Left colon (tissue), 2 donors: ENCODE measurements around the gene TRIP12. TPM values are rescaled to one million over a fixed set of nuclear protein-coding genes. Genes with fewer than 3 reads are reported as not detected.
A peak's percentile ranks its signal among the peaks of the same experiment; 100 is the strongest.
"Not testable (repeated sequence)": the region's sequence is repeated elsewhere in the genome, so short reads cannot be mapped to it uniquely, and the experiment has no call there.

Experiments
- ATAC-seq: fragments of 200-7000 bp; cut with Tn5 transposase; one replicate; pipeline ENCODE4 v1.9.1; 2020; ENCODE audit warnings: mild to moderate bottlenecking, moderate library complexity
- DNase-seq, 2 donors: peaks; one replicate each; pipeline ENCODE4 v3.0.0-alpha.2; 2020
- intact Hi-C, 2 donors: fragments of 100-400 bp; cut with DNase I in 1 of 2; cut with micrococcal nuclease in 1 of 2; formaldehyde crosslinking; loops; one replicate each; pipeline versions ENCODE4 v1.11.2 to v1.14.0; 2022; cut with DNase I, micrococcal nuclease
- total RNA-seq, 2 donors: library from RNA; stranded (reverse); fragmentation: NEBNext Ultra II Directional; extraction: Animal tissue kit (Norgen Biotek cat#: 25700); gene quantifications; one replicate each; pipeline ENCODE4 v1.2.1, GENCODE V29; 2021
- donor health status: DM: no; HTN: no; CAD: no.
- donor health status: DM: yes; HTN: yes; CAD: no.

The TRIP12 gene
- total RNA-seq, 2 donors from 2014 or later: 183 to 188 TPM

GRCh38 chr2:229850355-229851275 is 71.2 kb downstream of the TRIP12 start:
- intact Hi-C loops, ATAC-seq, DNase-seq: not testable (repeated sequence)

DNA sequence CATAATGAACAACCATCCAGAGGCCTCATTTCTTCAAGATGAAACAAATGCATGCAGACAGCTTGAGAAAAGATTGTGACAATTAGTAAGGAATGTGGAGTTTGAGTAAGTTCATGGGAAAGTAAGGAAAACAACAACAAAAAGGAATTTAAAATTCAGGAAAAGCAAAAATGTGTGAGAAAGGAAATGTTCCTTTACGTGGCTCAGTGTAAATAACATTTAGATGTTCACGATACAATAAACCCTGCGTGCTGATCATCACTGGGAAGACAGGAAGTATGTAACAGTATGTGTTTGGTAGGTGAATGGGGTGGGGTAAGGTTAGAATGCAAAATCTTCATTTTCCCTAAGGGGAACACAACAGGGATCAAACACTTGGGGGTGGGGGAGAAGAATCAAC is 72.7 kb downstream of the TRIP12 start:
- DNase-seq: no peak
- no peak for ATAC-seq
- intact Hi-C loops: no loop called here

GRCh38 chr2:229843613-229844012 is 78.2 kb downstream of the TRIP12 start:
- intact Hi-C loops: no loop called here
- ATAC-seq: no peak

DNA sequence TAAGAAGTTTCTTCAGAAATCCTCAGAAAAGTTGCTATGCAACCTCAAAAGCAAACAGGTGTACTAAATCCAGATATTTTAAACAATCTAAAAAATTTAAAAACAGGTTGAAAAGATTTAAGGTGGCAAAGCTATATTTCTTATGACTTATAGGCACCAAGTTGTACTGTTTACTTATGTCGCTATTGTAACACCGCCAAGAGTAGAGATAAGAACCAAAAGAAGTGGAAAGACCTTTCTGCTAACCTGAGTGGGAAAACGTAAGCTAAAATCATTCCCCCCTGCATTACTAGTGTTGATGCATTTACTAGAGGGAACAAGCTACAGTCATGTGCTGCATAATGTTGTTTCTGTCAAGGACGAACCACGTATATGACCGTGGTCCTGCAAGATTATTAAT is 83.1 kb downstream of the TRIP12 start:
- ATAC-seq: no peak
- intact Hi-C loops: no loop called here
- no peak for DNase-seq

More at GRCh38 chr2:229843613-229844012, 78.2 kb downstream of the TRIP12 start:
- DNase-seq: no peak

DNA sequence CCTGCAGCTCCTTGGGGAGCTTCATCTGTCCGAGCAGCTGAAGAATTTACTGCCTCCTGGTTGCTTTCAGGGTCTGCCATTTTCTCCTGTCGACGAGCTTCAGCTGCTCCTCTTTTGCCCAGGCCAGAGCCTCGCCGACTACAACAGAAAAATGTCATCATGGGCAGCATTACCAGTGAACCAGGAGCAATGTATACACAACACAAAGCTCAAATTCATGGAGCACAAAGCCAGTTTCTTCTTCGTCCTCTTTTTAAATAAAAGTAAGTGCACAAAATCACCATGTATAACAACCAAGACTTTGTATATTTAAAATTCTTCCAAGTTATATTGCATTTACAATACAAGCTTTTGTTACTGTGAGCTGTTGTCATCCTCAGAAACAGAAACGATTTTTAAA is 85.0 kb downstream of the TRIP12 start:
- no peak for DNase-seq
- intact Hi-C loops: no loop called here
- ATAC-seq: no peak

- ATAC-seq (no peak), DNase-seq (no peak)
- intact Hi-C loops: no loop called here
These were observed 86.1 kb downstream of the TRIP12 start for GRCh38 chr2:229835596-229836283.

DNA sequence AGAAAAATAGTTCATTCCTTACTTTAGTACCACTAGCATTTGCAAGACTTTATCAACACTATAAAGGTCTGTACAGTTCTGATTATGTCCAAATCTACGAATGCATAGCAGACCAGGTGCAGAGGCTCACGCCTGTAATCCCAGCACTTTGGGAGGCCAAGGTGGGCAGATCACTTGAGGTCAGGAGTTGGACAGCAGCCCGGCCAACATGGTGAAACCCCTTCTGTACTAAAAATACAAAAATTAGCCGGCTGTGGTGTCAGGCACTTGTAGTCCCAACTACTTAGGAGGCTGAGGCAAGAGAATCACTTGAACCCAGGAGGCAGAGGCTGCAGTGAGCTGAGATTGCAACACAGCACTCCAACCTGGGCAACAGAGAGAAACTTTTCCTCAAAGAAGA is 87.4 kb downstream of the TRIP12 start:
- ATAC-seq, intact Hi-C loops, DNase-seq: not testable (repeated sequence)

- intact Hi-C loops: no loop called here
- ATAC-seq: peak; percentile 92
- no peak for DNase-seq
These were observed 89.3 kb downstream of the TRIP12 start for GRCh38 chr2:229832510-229832898.

GRCh38 chr2:229831805-229832509 is 89.9 kb downstream of the TRIP12 start:
- peak; percentile 37 for ATAC-seq
- intact Hi-C loops: no loop called here
- DNase-seq: no peak

- no peak for ATAC-seq
- intact Hi-C loops: no loop called here
- DNase-seq: no peak
These were observed 96.3 kb downstream of the TRIP12 start for GRCh38 chr2:229825476-229825875.

DNA sequence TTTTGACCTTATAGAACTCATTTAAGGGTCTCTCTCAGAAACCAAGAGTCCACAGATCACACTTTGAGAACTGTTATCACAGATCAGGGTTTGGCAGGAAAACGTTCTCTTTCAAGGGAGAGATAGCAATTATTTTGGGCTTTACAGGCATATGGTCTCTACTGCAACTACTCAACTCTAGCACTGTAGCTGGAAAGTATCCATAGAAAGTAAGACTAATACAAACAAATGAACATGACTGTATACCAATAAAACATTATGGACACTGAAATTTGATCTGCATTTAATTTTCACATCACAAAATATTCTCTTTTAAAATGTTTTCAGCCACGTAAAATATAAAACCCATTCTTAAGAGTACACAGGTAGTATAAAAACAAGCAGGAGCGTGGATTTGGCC is 100.5 kb downstream of the TRIP12 start:
- ATAC-seq (no peak), DNase-seq (no peak)
- intact Hi-C loops: no loop called here

DNA sequence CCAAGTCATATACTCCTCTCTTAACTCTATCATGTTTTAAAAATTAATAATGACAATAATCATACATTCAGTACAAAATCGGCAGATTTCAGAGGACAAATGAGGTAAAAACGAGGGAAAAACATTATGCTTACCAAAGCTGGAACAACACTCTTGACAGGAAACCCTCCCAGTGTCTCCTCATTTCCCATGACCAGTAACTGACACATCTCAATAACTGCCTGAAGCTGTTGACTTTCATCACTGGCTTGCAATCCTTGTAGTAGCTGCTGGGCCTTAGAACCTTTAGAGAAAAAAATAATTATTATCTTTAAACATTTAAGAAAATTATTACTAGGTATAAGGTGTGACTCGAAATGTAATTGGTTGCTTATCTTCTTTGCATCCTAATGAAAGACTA is 103.6 kb downstream of the TRIP12 start:
- intact Hi-C loops: no loop called here
- no peak for DNase-seq
- ATAC-seq: no peak

GRCh38 chr2:229815858-229816257 is 106.0 kb downstream of the TRIP12 start:
- DNase-seq: no peak
- no peak for ATAC-seq
- intact Hi-C loops: no loop called here

- DNase-seq: no peak
- no peak for ATAC-seq
- intact Hi-C loops: no loop called here
These were observed 106.5 kb downstream of the TRIP12 start for GRCh38 chr2:229815342-229815741.

DNA sequence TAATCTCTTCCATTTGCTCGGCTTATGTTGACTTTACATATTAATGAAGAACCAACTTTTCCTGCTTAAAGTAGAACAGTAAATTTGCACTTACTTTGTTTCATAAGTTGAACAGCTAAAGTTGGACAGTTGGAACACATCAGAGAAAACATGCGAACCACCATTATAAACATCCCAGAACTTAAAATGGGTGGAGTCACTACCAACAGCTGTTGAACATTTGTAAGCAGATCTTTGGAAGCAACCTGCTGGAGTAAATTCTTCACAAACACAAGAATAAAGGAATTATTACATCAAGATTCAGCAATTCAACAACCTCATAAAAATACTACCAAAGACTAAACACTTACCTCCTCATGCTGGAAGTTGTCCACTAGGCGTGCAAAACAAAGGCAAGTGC is 111.0 kb downstream of the TRIP12 start:
- ATAC-seq: no peak
- no peak for DNase-seq
- intact Hi-C loops: no loop called here

GRCh38 chr2:229805559-229805958 is 116.2 kb downstream of the TRIP12 start:
- ATAC-seq (no peak), DNase-seq (no peak)
- intact Hi-C loops: loop anchor here in 1 of 2 donors (10.0 kb wide), 1 partner anchor 109 kb away; no protein-coding TSS in a partner anchor

DNA sequence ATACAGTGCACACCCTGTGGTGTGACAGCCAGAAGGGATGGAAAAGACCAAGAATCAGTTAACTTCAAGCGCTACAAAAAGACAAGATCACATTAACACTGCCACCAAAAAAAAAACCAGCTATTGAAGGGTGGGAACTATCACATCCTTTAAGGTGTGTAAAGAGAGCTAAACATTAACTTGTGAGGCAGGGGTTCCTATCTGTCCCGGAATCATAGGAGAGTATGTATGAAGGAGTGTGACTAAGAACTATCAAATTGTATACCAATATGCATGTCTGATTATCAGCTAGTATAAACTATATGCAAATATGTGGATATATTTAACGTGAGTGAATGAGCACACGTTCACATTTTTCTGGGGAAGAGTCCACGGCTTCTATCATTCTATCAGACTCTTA is 119.0 kb downstream of the TRIP12 start:
- no peak for DNase-seq
- ATAC-seq: peak; percentile 72
- intact Hi-C loops: loop anchor here in 1 of 2 donors (10.0 kb wide), 1 partner anchor 112 kb away; no protein-coding TSS in a partner anchor

- intact Hi-C loops: loop anchor here in 1 of 2 donors (10.0 kb wide), 1 partner anchor 114 kb away; no protein-coding TSS in a partner anchor
- ATAC-seq (peak; percentile 66), DNase-seq (peak; percentile 31 to 76)
These were observed 120.6 kb downstream of the TRIP12 start for GRCh38 chr2:229800997-229801754.
